Putamen (tissue), 1 donor: Measurements from ENCODE around the gene GPR35.

Source experiments
- DNase-seq: peaks from one replicate; pipeline ENCODE4 v3.0.0-alpha.2; 2016; ENCODE audit warnings: low spot score

GPR35 gene, protein sequence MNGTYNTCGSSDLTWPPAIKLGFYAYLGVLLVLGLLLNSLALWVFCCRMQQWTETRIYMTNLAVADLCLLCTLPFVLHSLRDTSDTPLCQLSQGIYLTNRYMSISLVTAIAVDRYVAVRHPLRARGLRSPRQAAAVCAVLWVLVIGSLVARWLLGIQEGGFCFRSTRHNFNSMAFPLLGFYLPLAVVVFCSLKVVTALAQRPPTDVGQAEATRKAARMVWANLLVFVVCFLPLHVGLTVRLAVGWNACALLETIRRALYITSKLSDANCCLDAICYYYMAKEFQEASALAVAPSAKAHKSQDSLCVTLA

DNA sequence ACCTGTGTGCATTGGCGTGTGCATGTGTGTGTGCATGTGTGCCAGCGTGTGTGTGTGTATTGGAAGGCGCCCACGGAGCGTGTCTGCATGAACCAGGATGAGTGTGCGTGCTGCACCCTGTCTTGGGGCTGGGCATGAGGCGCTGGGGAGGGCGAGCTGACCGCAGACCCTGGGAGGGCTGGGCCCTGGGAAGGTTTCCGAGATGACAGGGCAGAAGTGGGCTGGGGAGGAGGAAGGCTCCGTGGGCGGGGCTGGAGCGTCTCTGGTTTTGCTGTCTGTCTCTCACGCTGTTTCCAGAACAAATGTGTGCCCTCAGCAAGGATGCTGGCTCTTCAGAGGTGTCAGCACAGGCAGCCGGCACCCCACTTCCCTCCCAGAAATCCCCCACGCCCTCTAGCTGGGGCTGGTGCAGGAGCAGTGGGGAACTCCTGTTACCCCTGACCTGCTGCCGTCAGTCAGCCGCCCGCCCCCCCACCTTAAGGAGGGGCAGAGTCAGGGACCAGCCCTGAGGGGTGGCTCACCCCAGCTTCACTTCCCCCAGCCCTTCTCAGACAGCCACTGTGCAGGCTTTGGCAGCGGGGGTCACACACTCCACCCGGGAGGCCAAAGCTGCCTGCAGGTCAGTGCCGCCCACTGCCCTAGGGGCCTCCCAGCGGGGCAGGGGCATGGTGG is at the start of gene GPR35:
TSS of gene GPR35 (plus strand) at position 531 of the 672 bp plus-strand sequence. CDS start 4,473 bp downstream, outside the sequence.
- no peak for DNase-seq

DNA sequence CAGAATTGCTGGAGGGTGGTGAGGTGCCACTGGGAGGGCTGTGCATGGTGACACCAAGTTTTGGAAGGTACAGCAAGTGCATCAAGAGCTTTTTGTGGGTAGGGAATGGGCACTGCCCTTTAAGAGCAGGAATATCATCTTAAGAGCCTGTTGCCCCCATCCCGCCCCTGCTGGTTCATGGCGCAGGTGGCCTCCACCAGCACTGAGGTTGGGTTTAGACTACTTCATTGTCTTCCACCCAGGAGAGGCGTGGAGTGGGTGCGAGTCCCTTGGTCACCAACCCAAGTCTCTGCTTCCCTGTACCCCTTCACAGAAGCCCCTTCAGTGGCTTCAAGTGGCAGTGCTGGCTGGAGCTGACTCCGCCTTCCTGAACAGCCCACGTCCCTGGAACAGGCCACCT is 49.2 kb upstream of the GPR35 start:
- DNase-seq, result no peak

DNA sequence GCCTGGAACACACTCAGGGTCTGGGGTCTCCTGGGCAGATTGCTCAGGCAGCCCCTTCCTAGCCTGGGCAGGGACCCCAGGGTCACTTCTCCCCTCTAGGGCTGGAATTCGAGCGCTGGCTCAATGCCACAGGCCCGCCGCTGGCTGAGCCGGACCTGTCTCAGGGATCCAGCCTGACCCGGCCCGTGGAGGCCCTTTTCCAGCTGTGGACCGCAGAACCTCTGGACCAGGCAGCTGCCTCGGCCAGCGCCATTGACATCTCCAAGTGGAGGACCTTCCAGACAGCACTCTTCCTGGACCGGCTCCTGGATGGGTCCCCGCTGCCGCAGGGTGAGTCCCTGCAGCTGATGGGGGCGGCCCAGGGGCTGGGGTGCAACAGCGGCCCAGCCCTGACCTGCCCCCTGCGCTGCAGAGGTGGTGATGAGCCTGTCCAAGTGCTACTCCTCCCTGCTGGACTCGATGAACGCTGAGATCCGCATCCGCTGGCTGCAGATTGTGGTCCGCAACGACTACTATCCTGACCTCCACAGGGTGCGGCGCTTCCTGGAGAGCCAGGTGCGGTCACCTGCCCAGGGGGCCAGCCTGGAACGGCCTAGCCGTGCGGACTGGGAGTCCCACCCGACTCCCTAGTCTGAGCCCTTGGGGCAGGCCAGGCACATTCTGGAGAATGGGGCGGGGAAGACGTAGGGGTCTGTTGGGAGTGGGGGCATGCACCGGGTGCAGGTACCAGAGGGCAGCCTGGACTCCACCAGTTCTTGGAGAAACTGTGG is 48.7 kb upstream of the GPR35 start:
- no peak for DNase-seq

DNA sequence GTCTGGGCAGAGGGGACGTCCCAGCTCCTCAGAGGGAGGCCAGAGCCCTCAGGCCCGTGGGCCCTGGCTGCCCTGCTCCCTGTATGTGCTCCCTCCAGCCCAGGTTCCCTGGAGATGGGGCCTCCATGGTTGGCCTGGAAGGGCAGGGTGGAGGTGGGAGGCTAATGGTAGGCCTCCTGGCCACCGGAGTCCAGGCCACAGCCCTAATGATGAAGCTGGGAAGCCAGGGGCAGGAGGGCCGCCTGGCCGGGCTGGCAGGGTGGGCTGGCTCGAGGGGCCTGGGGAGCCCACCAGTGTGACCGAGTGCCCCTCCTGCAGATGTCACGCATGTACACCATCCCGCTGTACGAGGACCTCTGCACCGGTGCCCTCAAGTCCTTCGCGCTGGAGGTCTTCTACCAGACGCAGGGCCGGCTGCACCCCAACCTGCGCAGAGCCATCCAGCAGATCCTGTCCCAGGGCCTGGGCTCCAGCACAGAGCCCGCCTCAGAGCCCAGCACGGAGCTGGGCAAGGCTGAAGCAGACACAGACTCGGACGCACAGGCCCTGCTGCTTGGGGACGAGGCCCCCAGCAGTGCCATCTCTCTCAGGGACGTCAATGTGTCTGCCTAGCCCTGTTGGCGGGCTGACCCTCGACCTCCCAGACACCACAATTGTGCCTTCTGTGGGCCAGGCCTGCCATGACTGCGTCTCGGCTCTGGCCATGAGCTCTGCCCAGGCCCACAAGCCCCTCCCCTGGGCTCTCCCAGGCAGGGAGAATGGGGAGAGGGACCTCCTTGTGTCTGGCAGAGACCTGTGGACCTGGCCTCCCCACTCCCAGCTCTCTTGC is 47.8 kb upstream of the GPR35 start:
- no peak for DNase-seq

DNA sequence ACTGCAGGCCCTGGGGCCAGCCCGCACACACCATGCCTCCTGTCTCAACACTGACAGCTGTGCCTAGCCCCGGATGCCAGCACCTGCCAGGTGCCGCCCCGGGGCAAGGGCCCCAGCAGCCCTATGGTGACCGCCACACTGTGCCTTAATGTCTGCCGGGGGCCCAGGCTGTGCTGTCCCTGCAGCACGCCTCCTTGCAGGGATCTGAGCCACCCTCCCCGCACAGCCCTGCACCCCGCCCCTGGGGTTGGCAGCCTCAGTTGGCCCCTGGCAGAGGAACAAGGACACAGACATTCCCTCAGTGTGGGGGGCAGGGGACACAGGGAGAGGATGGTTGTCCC is 47.2 kb upstream of the GPR35 start:
- DNase-seq, result no peak

DNA sequence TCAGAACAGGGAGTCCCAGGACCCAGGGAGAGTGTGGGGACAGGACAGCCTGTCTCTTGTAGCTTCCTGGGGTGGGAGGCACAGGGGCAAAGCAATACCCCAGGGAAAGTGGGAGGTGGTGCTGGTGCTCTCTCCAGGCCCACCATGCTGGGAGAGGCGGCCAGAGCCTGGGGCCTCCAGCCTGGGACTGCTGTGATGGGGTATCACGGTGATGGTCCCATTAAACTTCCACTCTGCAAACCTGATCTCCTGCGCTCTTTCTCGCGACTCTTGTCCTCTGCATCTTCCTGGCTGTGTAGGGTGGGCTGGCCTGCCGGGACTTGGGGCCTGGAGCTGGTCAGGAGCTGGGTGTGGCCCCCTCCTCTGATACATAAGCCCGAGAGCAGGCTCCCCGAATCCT is 46.8 kb upstream of the GPR35 start:
- no peak for DNase-seq

DNA sequence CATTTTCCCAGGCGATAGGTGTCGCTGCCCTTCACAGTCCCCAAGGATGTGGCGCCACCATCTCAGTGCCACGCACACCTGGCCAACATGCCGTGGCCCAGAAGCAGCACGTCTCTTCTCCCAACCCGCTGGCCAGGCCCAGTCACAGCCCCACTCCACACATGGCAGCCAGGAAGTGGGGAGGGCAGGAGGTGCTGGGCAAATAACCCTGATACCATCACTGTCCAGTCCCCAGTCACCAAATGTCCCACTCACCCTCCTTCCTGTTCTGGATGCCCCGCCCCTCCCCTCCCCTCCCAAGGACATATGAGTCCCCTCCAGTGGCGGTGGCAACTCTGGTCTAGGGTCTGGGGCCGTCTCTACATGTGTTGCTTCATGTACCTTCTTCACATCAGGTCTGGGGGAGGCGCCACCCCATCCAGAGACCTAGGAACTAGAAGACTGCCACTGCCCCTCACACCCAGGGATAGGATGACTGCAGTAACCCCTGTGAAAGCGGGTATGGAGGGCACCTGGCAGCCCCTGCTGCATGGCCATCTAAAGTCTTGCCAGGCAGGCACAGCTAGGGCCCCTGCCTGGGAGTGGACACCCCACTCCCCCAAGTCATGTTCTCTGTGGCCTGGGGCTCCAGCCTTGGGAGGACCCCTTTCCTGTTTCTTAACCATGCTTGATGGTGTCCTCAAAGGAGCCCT is 46.1 kb upstream of the GPR35 start:
- no peak for DNase-seq

DNA sequence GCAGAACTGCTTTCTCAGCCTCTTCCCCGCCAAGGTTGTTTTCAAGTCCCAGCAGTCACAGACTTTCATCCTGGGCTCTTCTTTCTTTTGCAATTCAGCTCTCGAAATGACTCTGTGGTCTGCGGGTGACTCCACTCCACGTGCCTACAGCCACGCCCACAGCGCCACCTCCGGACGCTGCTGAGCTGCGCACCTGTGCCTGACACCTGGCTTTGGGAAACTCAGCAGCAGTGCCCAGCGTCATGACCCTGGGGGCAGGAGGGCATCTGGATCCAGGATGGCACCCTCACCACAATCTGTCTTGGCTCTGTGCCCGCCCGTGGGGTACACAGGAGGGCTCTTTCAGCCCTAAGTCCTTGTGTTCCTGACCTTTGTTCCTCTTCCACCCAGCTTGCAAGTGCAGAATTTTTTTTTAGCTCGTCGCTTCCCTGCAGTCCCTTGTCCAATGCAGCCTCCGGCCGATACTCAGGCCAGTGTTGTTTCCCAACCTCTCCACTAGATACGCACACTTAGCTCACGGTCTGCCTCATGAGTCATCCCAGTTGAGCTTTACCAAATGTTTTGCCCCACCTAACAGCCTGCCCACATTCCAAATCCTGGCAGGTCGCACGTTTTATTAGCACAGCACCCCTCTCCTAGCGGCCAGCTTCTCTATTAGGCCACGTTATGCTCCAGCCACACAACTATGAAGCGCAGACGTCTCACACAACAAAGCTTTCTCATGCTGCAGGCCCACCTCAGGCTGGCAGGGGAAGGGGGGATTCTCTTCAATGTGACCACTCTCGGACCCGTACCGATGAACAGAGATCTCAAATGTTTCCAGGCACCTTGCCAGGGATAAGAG is 45.3 kb upstream of the GPR35 start:
- DNase-seq, result no peak

DNA sequence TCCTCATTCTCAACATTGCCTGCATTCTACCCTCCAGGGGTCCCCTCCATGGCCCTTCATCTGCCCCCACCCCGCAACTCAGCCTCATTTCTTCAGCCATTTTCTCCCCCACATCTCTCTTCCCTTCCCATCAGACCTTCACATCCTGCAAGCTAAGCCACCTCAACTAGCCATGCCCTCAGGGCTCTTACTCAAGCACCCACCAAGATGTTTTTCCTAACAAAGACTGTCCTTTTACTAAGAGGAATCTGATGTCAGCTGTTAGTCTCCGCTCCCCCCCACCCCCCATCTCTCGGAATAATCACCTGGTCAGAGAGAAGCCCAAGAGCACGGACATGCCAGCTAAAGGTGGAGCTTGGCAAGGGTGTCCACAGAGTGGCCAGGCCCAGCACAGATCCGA is 43.5 kb upstream of the GPR35 start:
- no peak for DNase-seq

DNA sequence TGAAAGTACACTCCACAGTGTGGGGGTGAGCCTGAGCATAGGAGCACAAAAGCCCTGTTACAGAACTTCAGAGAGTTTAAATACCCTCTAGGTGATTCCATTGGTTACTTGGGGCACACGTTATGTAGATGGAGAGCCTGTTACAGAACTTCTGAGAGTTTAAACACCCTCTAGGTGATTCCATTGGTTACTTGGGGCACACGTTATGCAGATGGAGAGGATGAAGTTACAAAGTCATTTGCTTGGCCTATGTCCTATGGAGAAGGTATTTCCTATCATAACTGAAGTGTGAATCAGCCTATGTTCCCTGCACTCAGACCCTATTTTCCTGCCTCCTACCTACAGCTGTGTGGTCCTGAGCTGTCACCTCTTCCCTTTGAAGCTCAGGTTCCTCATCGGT is 42.5 kb upstream of the GPR35 start:
- no peak for DNase-seq

DNA sequence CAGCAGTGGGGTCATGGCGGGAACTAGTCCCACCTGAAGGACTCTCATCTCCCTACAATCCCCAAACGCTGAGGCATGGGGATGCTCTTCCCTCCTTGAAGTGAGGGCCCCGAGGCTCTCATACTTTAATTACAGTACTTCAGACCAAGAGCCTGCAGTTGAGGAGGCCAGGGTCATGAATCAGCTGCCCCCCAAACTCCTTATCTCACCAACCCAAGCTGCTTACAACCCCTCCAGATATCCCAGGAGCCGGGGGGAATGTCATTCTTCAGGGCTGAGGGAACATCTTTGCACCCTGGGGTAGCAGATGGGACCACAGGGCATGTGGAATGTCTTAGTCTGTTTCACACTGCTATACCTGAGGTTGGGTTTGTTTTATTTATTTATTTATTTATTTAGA is 41.5 kb upstream of the GPR35 start:
- no peak for DNase-seq

DNA sequence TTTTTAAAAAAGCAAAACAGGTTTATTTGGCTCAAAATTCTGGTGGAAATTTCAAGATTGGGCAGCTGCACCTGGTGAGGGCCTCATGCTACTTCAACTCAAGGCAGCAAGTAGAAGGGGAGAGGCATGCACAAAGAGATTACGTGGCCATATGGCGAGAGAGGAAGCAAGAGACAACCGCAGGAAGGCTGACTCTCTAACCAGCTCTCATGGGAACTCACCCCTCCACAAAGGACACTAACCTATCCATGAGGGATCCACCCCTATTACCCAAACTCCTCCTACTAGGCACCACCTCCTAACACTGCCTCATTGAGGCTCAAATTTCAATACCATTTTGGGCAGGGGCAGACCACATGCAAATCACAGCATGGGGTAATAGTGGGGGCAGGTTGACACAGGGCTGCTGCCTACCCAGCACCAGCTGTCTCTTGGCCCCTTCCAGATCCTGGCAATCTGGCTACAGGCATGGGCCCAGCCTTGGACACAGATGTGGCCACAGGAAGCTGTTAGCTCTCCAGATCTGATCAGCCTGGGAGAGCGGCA is 40.7 kb upstream of the GPR35 start:
- no peak for DNase-seq

DNA sequence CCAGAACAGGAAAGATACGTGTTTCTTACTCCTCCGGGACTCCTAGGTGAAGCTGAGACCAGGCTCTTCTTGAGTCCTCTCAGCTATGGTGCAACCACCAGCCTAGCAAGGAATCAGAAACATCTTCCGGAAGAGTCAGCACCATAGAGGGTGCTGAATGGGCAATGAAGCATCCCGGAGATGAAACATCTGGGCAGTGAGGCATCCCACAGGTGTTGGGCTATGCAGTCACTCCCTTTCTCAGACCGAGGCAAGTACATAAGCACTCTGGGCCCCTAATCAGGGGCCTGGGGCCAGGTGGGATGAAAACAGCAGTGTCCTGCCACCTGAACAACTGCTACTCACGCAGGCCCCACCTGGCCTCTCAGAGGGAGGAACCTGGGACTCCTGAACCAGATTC is 40.2 kb upstream of the GPR35 start:
- DNase-seq, result no peak

DNA sequence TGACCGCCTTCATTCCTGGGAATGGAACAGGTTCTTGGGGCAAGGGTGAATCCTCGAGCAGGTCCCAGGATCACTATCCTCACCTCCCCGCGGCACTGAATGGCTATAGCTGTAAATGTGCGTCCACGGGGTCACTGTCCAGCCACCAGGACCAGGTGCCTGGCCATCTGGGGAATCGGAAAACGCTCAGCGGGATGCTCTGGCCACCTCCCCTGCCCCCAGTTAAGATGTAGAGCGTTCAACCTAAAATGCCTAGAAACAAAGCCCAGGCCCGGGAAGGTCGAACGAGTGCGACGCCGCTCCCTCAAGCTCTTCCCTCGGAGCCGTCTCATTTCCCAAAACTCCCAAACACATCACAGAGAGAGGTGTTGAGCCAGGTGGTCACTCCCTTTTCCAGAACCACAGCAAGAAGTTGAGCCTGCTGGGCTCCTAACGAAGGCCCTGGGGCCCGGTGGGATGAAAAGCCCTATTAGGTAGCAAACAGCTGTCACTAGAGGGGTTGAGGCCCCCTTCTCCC is 39.5 kb upstream of the GPR35 start:
- DNase-seq, result no peak

DNA sequence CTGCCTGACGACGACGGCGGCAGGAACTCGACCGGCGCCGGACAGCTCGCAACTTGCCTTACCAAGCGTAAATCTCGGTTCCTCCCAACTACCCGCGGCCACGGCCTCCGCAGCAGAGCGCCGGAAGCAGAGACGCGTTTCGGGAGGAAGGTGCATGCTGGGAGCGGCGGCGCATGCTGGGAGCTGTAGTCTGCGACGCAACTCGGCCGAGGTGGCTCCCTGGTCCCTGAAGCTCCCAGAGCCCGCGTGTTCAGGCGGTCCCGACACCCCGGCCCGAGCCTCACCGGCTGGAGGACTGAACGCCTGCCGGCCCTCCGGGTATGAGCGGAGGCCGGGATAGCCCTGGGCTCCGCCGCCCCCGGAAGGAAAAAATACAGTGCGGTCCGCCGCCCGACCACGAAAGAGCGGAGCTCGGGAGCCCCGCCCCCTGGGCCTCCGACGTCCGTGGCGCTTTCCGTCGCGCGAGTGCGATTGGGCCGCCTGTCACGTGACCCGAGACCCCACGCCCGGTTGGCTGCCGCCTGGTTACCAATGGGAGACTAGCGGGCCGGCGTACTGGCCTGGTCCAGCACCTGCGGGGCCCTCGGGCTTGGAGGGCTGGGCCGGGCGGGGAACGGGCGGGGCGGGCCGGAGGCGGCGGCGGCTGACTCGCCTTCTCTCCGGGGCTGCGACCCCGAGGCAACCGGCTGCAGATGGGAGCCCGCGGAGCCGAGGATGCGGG is 38.9 kb upstream of the GPR35 start, which contains the start of gene CAPN10:
TSS of gene CAPN10 (plus strand) at position 537 of the 721 bp plus-strand sequence. CDS start at position 715, 178 bp downstream.
- peak; percentile 97 for DNase-seq

DNA sequence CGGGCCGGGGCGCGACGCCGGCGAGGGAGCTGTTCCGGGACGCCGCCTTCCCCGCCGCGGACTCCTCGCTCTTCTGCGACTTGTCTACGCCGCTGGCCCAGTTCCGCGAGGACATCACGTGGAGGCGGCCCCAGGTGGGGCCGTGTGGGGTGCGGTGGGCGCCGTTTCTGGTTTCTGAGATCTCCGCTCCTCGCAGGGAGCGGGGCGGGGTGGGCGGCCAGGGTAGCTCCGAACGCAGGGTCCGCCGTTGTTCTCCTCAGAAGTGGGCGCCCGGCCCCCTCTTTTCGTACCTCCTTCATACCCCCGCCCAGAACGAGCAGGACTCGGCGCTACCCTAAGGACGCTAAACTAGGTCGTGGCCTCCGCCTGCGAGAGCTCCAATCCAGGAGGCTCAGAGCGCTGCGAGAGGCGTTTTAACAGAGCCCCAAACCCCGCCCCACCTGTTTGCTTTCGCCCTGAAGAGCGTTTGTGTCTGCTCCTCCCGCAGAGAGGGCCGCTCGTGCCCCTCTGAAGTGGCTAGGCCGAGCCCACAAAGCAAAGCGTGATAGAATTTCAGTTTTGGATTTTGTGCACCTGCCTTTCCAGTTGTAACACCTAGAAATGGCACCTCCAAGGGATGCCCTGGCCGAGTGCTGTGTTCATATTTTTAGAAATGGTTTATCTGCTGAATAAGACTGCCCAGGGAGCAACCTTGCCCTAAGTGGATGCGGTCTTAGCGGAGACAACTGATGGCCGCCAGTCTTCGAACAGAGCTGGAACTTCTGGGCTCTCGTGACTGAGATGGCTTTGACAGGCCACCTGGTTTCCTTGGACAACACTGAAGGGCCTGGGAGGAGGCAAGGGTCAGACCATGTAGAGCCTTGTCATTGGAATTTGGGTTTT is 38.1 kb upstream of the GPR35 start:
- no peak for DNase-seq

DNA sequence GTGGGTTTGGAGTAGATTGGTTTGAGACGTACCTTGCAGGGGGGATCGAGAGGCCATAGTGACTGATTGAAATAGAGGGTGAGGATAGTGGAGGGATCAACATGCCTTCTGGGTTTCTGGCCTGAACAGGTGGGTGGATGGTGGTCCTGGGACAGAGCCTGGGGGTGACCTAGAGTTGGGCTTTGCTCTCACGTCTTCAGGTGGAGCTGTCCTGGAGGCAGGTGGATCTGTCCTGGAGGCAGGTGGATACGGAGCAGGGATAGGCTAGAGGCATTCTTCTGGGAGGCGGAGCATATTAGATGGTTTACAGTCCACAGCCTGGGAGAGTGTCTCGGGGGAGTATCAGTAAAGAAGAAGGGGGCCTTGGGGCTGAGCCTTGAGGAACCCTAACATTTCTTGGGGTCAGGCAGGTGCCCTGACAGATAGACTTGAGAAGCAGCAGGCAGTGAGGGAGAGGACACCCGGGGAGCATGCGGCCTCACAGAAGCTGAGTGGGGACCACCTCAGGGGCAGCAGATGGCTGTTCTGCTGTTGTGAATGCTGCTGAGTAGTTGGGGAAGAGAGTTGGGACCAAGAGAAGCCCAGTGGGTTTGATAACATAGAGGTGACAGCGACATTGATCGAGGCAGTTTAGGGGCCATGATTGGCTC is 37.1 kb upstream of the GPR35 start:
- no peak for DNase-seq

DNA sequence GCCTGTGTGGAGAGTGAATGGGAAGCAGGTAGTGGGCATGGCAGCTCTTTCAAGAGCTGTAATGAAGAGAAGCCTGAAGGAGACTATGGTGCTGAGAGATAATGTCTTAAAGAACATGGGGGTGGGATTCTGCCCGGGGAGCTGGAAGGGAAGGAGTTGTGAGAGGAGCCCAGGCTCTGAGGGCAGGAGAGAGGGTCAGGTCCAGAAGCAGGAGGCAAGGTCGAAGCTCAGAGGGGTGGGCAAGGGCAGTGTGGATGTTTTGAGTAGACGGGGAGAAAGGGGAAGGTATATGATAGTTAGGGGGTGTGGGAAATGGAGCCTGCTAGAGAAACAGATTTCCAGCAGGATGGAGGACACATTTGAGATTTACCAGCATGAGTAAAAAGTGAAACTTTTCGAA is 36.6 kb upstream of the GPR35 start:
- DNase-seq, result no peak
